ENCODE results near the gene KLC1.

DNA sequence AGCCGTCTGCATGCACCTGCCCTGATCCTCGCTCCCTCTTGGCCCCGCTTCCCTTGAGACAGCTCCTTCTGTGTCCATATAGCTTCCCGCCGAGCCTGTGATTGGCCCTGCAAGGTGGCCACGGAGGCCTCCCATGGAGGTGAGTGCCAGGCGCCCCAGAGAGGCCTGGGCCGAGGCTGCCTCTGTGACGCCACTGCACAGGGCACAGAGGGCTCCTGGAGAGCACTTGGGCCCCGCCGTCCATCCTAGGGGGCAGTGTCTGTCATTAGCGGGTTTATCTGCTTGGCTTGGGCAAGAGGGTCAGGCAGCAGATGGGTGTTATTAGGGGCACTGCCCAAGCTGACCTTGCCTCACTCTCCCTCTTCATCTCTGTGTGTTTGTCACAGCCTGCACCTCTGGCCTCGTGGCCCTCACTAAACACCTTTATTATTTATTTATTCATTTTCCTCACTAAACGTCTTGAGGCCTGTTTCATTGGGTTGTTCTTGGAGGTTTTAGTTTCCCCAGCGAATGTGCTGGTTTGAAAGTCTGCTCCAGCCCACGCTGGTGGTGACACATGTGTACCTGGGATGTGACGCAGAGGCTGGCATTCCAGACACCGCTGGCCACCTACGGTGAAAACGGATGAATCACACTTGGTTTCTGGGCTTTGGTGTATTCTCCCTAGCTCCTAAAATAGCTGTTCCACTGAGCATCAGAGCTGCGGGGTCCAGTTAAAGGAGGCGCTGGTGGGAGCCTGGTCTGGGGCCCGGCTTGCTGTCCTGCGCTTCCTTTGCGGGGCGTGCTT lies 92.5 kb downstream of the KLC1 start:
- TF ChIP-seq, protein P1, sequence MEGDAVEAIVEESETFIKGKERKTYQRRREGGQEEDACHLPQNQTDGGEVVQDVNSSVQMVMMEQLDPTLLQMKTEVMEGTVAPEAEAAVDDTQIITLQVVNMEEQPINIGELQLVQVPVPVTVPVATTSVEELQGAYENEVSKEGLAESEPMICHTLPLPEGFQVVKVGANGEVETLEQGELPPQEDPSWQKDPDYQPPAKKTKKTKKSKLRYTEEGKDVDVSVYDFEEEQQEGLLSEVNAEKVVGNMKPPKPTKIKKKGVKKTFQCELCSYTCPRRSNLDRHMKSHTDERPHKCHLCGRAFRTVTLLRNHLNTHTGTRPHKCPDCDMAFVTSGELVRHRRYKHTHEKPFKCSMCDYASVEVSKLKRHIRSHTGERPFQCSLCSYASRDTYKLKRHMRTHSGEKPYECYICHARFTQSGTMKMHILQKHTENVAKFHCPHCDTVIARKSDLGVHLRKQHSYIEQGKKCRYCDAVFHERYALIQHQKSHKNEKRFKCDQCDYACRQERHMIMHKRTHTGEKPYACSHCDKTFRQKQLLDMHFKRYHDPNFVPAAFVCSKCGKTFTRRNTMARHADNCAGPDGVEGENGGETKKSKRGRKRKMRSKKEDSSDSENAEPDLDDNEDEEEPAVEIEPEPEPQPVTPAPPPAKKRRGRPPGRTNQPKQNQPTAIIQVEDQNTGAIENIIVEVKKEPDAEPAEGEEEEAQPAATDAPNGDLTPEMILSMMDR (IDR thresholded peaks at IDR 0.05; ENCODE audit: low read depth, low read length, poor library complexity, severe bottlenecking): no peak
- TF ChIP-seq EZH2phosphoT487 (IDR thresholded peaks at IDR 0.05; ENCODE audit: borderline replicate concordance, low read length): no peak

All from DOHH2 (cell line).